SHP77 treated with DMSO at 0.1 percent for 48 hours (cell line): ENCODE results near the gene FTO.

Experiments
- DNase-seq: peaks from one replicate; lab custom pipeline; 2025; lab: John Stamatoyannopoulos, UW

The FTO gene

DNA sequence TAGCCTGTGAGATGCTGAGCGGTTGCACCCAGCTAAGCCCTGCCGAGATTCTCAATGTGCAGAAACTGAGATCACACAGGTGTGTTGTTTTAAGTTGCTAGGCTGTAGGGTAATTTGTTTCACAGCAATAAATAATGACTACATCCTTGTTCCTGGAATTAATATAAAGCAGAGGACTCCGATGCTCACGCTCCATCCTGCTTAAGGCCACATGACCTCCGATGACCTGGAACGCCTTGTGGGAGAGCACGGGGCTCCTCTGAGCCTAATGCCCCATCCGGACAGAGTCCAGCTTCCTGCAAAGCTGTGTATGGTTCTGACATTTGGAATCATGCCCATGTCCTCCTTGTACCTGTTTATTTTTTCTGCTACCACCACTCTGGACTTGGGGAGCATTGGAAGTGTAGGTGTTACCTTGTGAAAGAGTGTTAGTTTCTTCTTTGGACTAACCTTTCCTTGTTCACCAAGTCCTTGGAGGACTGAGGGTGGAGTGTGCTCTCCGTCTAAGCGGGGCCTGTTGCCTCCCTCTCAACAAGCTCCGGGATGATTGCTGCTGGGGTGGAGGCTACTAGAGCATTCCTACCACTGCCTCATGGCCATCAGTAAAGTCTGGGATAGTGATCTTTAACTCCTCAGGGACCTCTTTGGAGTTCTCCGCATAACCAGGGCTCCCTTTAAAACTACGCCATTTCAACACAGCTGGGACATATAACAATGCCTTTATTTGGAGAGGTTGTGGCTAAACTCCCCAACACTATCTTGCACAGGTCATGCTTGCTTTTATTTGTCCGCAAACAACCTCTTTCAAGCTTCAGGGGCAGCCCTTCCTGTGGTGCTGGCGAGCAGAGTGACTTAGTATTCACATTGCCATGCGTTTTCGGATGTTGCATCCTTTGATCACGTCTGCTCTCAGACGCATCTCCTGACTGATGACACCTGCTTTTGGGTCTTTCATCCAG is 457.3 kb downstream of the FTO start:
- DNase-seq, result no peak

DNA sequence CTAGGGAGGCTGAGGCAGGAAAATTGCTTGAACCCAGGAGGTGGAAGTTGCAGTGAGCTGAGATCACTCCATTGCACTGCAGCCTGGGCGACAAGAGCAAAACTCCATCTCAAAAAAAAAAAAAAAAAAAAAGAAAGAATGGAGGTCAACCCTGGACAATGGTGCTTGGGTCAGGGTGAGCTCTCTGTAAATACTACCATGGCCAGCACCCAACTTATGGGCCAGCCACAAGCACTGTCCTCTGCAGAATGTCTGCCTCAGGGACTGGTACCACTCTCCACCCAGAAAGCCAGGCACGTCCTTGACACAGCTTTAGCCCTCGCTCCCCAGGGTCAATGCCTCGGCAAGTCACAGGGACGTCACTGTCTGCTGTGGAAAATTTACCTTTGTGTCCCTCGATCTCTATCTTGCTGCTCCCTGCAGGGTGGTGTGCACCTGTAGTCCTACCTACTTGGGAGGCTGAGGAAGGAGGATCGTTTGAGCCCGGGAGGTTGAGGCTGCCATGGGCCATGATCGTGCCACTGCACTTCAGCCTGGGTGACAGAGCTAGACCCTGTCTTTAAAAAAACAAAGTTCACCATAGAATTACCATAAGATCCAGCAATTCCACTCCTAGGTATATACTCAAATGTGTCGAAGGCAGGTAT is 459.4 kb downstream of the FTO start:
- no peak for DNase-seq

DNA sequence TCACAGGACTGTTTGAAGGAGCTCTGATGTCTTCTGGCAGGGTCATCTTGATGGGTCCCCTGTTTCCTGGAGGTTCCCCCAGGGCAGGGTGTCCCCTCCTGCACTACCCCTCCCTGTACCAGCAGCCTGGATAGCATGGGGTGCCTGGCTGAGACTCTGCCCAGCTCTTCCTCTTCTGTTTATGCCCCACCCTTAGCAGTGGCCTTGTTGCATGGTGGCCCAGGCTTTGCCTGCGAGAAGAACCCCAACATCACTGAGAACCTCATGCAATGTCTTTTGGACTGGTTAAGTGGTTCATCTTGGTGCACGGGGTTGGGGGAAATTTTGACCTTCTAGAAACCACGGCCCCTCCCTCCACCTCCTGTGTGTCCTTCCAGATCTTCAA is 460.8 kb downstream of the FTO start:
- no peak for DNase-seq

DNA sequence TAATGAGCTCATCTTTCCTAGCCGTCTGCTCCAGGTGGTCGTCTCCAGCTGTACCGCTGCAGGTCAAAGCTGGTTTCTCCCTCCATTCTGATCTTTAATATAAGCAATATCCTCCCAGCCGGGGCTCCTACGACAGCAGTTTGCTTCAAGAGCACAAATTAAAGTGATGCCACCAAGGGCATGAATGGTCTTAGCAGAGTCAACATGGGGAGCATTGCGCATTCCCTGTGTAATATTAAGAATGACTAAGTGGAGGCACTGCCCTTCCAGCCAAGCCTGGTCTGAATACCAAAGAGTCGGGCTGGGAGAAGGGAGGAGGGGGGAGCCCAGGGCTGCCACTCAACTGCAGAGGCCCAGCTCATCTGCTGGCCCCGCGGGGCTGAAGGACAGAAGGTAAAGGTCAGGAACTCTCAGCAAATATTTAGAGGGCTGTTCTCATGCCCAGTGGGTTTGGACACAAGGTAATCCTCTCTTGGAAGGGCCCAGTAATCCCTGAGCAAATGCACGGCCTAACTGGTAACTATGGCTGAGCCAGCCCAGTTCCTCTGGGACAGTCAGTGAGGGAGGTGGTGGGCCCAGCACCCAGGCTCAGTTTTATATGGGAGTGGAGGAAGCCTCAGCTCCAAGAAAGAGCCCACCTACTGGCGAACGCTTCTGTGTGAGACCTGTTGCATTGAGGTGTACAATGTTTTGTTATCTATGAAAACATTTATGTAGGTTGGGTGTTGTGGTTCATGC is 461.4 kb downstream of the FTO start:
- no peak for DNase-seq

DNA sequence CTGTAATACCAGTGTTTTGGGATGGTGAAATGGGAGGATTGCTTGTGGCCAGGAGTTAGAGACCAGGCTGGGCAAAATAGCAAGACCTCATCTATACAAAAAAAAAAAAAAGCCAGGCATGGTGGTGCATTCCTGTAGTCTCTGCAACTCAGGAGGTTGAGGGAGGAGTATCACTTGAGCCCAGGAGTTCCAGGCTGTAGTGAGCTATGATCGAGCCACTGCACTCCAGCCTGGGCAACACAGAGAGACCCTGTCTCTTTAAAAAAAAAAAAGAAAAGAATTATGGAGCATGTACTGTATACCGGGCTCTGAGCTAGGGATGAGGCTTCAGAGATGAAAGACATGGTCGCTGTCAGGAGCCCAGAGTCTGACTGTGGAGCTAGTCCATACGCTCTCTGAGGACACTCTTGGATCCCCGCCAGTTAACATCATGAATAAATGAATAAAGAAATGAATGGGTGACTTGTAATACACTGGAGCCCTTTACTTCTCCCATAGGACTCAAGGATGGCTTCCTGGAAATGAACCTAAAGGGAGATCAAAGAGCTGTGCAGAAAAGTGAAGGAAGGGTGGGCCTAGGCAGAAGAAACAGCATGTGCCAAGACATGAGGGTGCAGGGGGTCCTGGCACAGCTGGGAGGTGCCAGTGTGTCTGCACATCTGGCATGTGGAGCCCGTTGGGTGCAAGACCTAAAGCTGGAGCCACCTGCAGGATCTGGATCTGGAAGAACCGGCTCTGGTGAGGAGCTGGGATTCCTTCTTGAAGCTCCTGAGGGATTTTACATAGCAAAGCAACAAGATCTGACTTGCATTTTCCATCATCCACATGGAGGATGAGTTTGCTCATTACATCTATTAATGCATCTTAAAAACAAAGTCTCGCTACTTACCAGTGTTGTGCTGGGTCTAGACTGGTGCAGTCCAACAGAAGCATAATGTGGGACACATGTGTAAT is 462.2 kb downstream of the FTO start:
- no peak for DNase-seq

DNA sequence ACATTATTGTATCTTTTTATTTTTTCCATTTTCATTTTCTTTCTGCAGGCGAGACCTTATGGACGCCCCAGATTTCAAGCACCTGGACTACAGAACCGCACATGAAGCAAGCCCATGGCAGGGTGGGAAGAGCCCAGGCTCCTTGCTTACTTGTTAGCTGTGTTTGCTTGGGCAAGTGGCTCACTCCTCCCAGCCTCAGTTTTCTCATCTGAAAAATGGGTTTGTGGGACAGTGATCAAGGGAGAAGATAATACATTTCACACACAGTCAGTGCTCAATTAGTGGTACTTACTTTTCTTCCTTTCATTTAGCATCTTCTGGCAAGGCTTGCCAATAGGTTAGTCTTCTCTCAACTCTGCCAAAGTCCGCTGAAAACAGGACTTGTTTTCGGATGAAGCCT is 465.2 kb downstream of the FTO start:
- no peak for DNase-seq

DNA sequence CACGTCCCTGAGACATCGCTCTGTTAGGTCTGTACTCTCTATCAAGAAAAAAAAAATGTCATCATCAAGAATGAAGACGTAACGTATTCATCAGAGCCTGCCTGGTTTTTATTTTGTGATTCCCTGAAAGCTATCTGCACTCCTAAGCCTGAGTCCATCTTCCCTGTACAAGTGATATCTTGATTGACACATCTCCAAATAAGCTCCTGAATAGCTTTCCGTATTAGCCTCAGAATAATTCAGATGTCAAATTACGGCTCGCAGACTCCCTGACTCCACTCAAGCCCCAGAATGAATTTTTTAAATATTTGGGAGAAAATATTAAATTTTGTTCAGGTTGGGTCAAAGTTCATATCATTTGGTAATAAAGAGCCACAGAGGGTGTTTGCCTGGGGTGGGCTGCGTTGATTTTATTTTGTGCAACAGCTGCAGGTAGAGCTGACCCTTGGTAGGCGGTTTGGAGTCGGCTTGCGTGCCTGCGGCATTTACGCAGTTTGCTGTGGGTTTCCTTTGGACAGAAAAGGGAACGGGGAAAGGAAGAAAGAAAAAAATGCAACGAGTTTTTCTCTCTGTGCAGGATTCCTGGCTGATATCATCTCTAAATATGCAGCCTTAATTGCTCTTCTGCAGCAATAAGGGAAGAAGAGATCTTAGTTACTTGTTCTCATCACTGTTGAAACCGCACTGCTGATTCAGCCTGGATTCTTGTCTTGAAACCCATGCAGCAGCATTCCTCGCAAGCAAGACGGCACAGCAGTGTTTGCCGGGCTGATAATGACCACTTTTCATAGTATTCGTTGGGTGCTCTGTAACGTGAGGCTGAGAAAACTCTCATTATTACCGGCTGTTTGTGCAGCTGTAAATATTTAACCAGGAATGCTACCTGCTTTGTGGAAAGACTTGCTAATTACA is 467.9 kb downstream of the FTO start:
- no peak for DNase-seq

DNA sequence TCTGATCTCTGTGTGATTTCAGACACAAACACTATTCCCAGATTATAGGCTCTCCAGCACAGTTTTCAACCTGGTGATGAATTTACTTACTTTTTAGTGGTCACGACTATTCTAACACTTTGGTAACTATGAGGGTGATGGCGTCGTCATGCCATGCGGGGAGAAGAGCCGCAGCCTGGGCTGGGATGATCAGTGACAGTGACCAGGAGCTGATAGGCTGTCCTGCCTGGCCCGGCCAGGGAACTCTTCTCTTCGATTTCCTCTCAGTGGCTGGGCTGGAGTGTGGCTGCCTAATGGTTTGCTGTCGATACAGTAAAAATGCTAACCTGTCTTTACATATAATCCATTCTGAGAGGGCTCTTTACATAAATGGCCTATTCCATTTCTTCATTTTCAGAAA is 469.5 kb downstream of the FTO start:
- DNase-seq, result no peak

DNA sequence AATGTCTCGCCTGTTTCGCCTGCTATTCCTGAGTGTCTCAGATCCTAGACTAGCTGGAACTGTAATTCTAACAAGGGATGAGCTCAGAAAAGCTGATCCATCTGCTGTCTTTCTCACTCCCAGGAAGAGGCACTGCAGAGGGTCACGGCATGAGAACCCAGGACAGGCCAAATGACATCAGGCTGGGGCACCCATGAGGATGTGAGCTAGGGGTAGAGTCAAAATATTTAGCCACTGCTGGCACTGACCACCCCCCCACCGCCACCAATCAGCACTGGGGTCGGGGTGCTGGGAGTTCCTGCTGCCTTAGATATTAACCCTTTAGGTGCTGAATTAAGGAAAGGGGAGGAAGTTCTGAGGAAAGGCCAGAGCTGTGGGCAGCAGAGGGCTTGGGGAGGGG is 470.2 kb downstream of the FTO start:
- DNase-seq, result no peak

DNA sequence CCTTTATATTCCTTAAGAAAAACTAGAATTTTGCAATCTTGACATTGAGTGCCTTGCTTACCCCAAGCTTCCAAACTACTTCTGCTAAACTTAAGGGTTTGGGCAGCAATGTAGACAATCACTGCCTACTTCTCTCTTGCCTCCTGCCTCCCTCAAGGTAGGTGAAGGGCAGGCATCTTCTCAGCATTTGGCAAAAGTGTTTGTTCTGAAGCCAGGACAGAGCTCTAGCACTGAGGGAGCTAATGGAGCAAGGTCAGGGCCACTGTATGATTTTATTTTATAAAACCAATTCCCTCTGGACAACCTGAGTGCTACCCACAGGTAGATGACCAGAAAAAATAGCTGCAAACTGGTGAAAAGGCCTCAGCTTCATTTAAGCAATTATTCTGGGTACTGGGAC is 470.8 kb downstream of the FTO start:
- DNase-seq, result no peak

DNA sequence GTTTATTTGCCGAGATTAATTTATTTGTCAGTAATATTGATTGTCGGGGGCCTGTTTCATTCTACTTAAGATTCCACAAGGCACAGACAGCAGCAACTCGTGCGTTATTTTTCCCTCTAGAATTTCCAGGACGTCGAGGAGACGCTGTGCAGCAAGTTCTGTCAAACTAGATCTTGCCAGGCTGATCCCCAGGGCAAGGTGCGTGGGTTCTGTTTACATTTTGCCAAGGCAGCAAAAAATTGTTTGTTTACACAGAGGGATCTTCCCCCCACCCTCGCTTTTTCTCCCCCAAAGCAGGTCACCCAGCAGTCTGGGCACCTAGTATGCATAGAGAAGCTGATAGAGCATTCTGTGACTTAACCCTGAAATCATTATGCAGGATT is 471.2 kb downstream of the FTO start:
- no peak for DNase-seq

DNA sequence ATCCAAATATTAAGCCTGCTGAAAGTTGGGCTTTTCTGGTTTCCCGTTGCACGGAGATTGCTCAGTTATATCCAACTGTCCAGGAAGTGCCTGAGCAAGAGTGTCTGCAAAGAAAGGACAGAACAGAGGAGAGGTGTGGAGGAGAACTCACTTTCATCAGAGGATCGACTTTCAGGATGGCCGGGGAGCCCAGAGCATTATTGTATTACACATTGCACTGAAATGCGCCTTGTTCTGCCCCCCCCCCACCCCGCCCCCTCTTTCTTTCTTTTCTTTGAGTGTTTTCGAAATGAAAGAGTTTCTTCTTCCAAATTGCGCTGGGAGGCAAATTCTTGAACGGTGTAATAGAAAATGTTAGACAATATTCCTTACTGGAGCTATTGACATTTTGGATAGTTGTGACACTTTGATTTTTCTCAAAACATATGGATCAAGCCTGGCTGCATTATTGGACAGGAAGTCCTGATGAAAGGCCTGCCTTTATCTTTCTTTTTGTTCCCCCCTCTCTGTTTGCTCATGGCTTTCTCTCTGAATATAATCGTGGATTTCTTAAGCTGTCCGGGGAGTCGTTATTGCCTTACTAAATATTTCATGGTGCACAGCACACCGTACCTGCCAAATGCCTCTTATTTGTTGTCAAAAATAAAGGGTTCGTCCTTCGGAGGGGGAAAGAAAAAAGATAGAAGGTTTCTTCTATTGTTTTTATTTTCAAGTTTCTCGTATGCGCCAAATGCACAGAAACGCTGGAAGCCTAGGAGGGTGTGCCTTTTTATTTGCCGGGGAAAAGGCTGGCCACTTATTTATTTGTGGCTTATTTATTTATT is 471.8 kb downstream of the FTO start:
- DNase-seq, result no peak

DNA sequence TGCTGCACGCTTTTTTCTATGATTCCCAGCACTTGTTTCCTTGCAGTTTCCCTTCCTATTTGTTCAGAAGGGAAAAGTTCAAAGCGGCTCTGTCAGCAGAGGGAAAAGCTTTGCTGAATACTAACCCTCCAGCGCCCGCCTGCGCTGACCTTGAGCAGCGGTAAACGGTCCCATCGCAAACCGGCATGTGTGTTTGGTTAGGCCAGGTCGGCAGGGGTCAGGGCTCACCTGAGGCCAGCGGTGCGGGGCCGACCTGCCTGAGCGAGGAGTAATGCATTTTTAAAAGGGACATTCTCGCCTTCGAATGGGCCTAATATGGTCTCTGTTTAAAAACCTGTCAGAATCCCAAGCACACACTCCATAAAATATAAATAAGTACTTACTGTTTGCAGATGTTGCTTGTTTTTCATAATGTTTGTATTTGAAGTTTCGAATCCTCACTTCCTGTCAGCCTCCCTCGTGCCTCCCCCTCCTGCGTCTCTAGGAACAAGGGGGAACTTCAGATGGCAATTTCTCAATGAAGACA is 472.5 kb downstream of the FTO start:
- DNase-seq, result no peak

DNA sequence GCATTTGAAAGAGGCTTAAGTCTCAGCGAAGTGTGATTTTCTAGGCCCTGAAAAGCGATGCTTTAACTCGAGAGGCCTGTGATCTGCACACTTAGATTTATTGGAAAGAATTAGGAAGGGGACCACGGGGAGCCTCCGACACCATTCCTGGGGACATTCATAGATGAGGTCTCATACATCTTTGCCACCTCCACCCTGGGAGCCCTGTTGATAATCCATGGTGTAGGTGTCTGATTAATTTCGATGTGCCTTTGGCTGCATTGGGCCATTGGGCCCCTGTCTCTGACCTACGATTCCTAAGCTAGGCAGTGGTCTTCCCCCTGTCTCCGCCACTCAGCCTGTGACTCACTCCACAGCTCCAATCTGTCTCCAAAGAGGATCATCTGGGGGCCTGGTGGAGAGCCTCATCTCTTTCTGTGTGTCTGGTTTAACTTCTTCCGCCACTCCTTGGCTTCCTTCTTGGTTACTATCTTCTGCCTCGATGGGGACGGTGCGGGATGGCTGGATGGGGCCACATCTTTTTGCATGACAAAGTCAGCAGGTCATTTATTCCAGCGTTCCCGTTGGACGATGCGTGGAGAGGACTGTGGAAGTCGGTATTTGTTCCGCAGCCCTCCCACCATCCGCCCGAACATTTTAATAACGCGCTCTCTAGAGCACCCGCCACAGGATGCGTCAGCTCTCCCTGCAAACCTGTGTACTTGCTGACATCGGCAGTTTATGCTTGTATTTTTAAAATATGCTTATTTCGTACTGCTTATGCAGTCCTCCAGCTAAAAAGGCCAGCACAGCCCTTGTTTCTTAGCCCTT is 473.3 kb downstream of the FTO start:
- no peak for DNase-seq

DNA sequence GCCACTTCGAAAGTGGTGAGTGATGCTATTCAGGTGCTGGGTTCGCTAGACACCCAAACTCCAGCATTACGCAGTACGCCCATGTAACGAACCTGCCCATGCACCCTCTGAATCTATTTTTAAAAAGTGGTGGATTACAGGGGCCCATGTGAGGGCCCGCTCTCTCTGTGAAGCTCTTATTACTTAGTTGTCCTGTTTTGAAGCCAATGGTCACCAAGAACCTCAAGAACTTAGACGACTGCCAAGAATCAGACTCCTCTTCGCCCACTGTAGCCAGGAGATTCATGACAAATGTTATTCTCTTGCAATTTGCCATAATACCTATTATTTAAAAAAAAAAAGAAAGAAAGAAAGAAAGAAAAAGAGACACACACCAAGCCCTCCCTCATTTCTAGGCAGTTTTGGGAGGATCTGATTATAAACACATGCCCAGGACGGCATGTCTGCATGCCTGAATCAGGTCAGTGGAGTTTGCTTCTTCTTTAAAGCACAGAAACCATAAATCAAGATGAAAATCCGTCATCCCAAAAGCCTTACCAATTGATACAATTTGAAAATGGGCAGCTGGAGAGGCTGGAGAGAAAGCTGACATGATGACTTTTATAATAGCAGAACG is 474.0 kb downstream of the FTO start:
- no peak for DNase-seq

DNA sequence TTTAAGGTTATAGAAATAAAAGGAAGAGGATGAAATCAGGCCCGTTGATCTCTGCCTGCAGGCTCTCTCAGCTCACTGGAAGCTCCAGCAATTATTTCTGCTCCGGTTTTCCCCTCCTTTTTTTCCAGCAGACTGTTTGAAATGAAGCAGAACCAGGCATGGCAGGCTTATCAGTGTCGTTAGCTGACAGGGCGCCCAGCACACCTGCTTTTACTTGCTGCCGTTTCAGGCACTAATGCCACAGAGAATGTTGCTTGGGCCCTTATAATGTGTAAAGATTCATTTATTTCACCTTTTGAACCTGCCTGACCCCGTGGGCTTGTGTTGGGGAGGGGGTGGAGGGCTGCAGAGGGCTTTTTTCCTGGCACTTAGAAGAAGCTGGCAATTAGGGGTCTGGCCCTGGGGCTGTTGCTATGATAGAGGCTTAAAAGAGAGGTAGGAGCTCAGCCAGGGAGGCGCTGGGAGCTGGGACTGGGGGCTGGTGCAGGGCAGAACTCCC is 474.6 kb downstream of the FTO start:
- peak; percentile 9 for DNase-seq

DNA sequence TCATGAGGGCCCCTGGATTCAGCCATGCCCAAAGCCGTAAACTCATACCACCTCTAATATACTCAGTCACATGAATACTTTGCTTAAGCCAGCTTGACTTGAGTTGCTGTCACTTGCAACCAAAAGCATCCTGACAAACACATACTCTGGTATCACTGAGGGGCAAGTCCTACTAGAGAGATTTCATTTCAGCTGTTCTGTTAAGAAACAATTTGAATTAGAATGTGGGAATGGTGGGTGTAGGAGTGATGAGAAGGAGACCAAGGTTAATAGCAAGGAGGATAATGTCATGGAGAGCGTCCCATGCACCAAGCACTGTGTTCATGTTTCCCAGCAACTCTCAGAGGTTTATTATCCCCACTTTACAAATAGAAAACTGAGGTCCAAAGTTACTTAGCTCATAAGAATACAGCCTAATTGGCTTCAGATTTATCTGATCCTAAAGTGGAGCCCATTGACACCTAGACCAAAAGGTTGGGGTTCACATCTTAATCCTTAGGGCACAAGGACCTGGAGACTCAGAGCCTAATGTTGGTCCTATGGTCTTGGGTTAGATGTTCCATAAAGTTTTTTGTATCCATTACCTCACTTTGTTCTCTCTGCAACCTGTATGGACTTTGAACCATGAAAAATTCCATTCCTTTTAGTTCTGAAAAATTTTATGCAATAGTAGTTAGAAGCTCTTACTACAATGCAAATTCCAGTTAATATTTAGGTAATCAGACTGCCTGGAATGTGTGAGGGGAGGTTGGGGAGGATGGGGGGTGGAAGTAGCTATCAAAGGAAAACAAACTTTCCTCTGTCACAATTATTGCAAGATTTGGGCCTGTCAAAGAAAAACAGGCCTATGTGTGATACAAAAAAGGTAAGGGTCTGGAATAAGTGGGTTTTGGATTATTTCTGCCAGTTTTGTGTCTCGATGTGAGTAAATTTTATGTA is 476.7 kb downstream of the FTO start:
- DNase-seq, result no peak
